Stimulated activated CD4-positive, alpha-beta T cell treated with anti-CD3 and anti-CD28 coated beads, Interleukin-4, amount 100 ng/mL, for 24 hours (primary cell): Measurements from ENCODE around the gene IFI27.
"Not testable (repeated sequence)": the region's sequence is repeated elsewhere in the genome, so short reads cannot be mapped to it uniquely, and the experiment has no call there.

Experiments used
- DNase-seq: peaks from one replicate; pipeline ENCODE4 v3.0.0-alpha.2; 2020

IFI27 gene

DNA sequence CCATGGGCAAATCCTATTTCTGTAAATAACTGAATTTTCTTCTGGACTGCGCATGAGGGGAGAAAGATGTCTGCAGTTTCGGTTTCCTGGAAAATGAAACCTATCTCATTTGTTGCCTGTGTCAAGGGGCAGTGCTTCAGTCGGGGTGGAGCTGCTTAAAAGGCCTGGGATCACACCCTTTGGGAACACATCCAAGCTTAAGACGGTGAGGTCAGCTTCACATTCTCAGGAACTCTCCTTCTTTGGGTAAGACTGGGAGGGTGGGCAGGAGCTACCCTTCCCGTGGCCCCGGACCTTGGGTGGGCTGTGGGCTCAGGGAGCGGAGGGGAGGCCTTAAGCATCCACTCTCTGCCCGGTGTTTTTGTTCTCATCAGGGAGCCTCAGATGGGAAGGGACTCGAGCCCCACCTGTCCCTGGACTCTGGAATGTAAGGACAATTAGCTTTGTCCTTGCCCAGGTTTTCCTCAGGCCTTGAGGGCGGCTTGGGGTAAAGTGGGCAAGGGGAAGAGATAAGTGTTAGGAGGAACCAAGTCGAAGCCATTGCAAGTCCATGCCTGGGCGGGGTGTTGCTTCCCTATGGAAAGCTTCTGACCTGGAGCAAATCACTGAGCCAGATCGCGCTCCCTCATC, at the start of gene IFI27:
IFI27 (plus strand) TSS at position 185 of the 630 bp plus-strand sequence.
- DNase-seq, result no peak

DNA sequence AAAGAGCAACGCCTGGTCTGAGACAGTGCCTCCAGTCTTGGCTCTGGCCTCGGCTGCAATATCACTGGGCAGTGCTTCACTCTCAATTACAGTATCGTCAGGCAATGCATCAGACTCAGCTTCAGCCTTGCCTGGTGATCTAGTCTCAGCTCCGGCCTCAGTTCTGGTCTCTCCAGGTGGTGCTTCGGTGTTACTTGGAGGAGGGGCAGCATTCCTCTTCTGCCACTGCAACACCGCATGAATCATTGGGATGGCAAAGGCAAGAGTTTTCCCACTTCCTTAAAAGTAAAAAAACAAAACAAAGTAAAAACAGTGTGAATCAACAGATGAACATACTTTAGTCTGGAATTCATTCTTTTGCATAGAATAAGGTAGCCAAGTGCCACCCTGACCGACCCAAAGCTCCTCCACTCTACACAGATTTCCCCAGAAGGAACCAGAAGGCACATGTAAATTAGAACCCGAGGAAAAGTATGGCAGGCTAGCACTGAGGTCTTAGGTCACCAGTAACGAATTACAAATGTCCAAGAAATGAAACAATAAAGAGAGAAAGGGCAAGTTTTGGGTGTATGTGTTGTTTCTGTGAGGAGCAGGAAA, 48.1 kb upstream of the IFI27 start:
- DNase-seq, result no peak

DNA sequence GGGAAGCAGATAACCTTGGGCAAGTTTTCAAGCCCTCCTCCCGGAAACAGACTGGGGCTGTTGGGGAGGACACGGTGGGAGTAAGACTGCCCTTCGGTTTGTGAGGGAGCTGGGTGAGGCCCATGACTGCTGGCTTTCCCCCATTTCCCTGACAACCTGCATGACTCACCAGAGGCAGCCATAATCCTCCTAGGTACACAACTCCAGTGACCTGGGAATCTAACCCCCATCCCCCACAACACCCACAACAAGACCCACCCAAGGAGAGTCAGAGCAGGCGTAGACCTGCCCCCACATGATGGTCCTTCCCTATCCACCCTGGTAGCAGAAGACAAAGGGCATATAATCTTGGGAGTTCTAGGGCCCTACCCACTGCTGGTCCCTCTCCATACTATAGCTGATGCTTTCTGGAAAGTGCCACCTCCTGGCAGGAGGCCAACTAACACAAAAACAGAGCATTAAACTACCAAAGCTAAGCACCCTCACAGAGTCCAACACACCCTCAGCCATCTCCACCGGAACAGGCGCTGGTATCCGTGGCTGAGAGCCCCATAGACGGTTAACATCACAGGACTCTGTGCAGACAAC, 44.4 kb upstream of the IFI27 start:
- DNase-seq, result no peak

DNA sequence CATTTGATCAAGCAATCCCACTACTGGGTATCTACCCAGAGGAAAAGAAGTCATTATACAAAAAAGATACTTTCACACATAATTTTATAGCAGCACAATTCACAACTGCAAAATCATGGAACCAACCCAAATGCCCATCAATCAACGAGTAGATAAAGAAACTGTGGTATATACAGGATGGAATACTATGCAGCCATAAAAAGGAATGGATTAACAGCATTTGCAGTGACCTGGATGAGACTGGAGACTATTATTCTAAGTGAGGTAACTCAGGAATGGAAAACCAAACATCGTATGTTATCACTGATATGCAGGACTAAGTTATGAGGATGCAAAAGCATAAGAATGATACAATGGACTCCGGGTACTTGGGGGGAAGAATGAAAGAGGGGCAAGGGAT, 38.5 kb upstream of the IFI27 start:
- not testable (repeated sequence) for DNase-seq

DNA sequence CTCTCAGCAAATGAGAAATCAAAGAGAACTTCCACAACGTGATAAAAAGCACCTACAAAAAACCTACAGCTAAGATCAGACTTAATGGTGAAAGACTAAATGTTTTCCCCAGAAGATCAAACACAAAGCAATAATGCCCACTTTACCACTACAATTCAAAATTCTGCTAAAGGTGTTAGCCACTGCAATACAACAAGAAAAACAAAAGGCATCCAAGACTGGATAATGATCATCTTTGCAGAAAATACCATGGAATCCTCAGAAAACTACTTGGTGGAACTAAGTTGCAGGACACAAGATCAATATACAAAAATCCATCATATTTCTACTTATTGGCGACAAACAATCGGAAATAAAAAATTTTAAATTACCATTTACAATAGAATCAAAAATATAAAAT, 36.0 kb upstream of the IFI27 start:
- no peak for DNase-seq

DNA sequence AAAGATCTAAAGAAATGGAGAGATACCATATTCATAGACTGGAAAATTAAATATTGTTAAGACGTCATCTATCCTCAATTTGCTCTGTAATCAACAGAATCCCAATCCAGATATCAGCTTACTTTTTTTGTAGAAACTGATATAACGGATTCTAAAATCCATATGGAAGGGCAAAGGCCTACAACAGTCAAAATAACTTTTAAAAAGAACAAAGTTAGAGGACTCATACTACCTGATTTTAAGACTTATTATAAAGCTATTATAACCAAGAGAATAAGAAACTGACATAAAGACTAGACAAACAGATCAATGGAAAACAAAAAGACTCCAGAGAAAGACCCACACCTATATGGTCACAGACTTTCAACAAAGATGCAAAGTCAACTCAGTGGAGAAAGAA, 35.5 kb upstream of the IFI27 start:
- DNase-seq, result no peak

DNA sequence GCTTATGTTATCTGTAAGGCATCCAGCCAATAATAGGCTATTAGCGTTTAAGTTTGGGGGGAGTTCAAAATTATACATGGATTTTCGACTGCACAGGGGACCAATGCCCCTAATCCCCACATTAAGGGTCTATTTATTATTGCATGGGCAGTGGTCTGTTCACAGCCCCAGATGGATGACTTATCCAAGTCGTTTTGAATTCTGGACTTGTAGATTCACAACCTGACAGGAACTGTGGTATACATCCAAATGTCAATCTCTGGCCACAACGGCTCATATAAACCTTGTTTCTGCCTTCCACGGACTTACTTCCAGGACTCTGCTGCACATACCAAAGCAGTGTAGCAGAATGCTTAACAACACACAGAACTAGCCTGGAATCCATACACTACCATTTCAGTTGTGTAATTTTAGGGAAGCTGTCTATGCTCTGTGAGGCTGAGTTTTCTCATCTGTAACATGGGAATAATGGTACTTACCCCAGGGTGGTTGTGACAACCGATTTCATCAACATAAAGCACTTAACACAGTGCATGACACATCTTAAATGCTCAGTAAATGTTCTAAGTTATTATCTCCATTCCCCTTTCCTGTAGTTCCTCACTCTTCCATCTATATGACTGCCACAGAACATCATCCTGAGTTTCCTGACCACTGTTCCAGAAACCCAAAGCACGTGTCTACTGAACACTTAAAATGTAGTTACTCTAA, 33.3 kb upstream of the IFI27 start:
- no peak for DNase-seq

DNA sequence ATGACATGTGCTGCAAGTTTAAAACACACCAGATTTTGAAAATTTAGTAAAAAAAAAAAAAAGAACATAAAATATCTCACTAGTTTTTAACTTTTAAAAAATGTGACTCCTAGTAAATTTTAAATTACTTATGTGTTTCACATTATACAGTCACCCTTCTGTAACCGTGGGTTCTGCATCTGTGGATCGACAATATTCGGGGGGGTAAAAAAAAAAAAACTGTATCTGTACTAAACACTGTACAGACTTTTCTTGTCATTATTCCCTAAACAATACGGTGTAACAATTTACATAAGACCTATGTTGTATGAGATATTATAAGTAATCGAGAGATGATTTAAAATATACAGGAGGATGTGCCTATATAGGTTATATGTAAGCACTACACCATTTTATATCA, 32.7 kb upstream of the IFI27 start:
- DNase-seq, result no peak

DNA sequence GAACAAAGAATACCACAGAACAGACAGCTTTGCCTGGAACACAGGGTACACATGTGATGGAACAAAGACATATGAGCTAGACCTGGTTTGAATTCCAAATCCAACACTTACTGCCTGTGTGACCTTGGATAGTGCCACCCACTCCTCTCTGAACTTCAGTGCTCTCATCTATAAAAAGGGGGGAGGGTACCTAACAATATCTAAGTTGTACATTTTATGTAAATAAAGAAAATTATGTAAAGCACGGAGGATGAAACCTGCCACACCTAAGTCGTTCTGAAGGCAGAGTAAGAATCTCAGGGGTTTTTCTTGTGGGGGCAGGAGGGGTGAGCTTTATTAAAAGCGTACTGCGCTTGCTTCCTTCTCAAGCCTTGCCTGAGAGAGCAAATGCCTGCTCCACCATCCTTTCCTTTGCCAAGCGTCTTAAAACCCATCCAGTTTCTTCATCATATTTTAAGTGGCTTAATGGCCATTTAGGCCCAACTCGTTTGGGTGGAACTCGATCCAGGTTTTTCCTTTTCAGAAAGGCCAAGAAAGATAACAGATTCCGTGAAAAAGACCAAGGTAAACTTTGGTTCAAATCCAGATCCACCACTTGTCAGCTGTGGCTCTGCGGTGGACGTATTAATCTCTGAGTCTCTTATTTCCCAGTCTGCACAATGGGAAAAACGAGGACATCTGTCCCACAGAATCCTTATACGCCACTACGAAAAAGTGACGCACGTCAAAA, 30.5 kb upstream of the IFI27 start:
- DNase-seq, result no peak

DNA sequence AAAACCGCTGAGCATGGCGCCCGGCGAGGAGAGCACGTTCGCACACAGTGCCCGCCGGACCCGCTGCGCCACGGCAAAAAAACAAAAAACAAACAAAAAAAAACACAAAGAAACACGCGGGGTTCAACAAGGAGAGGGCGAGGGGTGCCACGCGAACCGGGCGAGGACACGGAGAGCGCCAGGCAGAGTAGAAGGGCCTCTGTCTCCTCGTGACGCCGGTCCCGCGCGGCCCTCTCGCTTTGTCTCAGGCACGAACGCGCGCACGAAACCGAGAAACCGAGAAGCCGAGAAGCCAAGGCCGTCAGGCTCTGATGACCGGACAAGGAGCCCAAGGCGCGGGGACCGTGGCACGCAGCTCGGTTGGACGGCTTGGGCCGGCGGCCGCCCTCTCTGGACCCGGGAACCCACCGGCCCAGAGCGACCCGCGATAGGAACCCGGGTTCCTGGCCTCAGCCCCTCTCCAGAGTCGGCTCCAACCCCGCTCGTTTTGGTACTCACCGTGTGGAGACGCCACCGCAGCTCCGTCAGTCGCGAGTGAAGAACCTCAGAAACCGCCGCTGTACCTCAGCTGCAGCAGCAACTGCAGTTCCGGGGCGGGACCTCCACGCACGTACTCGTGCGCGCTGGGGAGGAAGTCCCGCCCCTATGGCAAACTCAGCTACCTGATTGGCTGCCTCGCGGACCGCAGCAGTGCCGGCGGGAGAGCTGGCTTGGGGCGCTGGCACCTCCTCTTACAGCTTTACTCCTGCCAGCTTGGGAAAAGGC, 29.7 kb upstream of the IFI27 start, which contains the start of the genes DDX24 and IFI27L1:
DDX24 (minus strand) TSS at position 582 of the 765 bp plus-strand sequence. CDS start 1,460 bp downstream, outside the sequence.
IFI27L1 (plus strand) TSS at position 690 of the 765 bp plus-strand sequence. CDS start 15,628 bp downstream, outside the sequence.
- peak; percentile 97 for DNase-seq

DNA sequence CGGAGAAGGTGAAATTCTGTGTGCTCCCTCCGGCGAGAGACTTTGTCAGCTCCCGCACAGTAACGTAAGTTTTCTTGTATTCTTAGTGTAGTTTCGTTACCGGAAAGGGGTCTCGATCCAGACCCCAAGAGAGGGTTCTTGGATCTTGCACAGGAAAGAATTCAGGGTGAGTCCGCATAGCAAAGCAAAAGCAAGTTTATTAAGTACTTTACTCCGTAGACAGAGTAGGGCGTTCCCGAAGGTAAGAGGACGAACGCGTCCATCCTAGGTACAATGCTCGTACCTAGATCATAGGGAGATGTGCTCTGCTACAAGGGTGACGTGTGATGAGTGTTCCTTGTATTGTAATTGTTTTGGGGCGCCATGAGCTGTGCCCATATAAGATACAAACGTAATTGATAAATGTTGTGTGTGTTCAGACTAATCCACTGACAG, 29.1 kb upstream of the IFI27 start:
- no peak for DNase-seq

DNA sequence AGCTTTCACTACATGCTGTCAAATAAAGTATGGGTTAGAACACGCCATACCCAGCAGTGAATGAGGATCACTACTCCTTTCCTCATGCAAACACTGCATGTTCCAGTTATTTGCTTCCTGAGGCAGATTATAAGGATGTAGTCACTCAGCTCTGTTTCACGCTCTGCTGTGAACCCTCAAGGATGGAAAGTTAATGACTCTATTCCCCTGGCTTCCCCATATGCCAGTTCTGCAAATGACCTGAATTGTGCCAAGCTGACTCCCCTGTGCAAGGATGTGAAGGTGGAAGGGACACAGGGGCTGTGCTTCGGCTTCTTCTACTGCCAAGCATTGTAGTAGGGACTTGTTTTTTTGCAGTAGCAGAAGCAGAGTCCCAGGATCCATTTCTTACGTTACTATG, 22.6 kb upstream of the IFI27 start:
- no peak for DNase-seq

DNA sequence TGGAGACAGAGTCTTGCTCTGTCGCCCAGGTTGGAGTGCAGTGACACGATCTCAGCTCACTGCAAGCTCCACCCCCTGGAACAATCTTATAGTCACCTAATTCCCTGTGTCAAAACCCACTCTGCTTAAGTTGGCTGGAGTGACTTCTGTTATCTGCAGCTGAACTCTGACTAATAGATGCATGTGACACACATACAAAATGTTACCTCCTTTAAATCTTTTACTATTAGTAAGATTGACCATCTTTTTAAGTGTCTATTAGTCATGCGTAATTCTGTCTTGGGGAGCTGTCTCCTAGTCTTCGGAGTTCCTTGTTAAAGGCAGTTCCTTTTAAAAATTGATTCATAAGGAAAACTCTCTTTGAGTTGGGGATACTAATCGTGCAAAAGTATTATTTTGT, 22.0 kb upstream of the IFI27 start:
- no peak for DNase-seq

DNA sequence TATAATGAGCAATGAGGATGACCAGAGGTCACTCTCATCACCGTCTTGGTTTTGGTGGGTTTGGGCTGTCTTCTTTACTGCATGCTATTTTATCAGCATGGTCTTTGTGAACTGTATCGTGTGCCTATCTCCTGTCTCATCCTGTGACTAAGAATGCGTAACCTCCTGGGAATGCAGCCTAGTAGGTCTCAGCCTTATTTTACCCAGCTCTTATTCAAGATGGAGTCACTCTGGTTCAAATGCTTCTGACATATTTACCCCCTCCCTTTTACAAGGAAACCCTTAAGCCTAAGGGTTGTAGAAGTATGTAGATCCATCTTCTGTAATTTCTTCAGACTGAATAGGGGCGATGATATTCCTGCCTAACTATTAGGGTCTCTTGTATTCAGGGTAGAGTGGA, 21.1 kb upstream of the IFI27 start:
- no peak for DNase-seq

DNA sequence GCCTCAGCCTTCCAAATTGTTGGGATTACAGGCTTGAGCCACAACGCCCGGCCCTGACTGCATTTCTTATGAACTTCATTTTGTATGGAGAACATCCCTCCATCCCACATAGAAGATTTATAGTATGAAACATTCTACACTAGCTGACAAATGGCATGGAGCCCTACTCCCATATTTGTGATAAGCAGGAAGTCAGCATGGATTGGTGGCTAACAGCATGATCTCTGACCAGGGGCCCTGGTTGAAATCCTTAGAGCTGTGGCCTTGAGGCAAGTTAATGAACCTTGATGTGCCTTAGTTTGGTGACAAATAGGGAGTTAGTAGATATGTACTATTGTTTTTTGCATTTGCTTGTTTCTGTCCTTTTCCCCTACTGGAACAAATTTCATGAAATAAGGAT, 17.1 kb upstream of the IFI27 start:
- DNase-seq, result no peak

DNA sequence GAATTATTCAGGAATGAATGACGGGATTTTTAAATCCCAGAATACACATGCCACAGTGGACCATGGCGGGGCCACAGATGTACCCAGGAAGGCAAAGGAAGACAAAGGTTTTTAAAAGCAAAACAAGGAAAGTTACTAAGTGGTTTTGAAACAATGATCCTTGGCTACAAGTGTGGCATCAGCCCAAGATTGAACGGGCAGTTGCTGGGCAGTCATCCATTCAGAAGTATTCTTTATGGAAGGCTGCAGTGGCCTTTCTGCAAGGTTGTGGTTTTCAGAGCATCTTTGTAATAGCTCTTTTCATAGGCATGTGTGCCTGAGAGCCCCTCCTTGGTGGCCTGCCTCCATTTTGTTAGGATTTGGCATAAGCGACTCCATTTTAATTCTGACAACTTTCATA, 13.4 kb upstream of the IFI27 start:
- no peak for DNase-seq

DNA sequence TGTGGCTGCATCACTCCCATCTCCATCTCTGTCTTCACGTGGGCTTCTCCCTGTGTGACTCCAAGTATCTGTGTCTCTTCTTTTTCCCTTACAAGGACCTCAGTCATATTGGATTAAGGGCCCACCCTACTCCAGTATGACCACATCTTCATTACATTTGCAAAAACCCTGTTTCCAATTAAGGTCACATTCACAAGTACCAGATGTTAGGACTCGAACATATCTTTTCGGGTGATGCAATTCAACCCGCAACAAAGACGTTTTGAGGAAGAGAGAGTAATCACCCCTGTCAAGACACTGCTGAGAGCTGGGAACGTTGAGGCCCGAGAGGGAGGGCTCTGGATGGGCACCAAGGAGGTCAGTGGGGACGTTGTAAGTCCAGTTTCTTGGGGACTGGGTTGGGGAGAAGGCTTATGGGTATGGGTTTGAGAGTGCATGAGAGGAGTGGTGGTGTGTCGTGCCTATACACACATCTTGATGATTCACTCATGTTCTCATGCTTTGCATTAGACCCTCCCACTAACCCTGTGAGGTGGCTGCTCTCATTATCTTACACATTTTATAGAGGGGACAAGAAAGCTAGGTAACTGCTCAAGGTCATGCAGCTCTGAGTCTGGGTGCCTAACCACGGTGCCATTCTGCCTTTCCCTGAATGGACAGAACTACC, 12.1 kb upstream of the IFI27 start:
- no peak for DNase-seq

DNA sequence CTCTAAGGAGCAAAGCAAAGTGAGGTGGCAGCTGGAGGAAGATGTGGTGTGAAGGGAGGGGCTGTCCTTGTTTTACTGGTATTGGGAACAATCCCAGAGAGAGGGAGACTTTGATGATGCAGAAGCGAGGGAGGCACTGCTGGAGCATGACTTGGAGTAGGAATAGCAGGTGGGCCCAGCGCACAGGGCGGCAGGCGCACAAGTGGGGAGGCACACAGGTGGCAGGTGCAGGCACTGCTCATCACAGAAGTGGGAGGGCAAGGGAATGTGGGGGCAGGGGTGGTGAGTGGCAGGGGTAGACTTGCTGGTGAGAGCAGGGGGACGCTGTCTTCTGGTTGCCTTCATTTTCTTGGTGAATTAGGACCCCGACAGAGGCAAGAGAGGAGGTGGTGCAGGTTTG, 11.5 kb upstream of the IFI27 start:
- no peak for DNase-seq

DNA sequence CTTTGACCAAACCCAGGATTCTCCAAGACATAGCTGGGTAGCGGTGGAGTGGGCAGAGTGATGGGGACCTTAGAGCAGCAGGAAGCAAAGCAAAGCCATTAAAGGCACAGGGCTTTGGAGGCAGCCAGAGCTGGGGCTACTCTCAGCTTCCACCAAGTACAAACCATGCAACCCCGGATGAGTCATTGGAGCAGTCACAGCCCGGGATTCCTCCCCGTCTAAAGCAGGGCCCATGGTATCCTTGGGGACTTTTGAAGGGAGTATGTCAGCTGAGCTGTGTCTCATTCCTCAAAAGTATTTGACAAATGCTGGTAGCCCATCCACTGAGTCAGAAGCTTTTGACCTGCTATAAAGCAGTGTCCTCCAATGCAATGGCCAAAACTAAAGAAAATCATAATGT, 9.7 kb upstream of the IFI27 start:
- no peak for DNase-seq

DNA sequence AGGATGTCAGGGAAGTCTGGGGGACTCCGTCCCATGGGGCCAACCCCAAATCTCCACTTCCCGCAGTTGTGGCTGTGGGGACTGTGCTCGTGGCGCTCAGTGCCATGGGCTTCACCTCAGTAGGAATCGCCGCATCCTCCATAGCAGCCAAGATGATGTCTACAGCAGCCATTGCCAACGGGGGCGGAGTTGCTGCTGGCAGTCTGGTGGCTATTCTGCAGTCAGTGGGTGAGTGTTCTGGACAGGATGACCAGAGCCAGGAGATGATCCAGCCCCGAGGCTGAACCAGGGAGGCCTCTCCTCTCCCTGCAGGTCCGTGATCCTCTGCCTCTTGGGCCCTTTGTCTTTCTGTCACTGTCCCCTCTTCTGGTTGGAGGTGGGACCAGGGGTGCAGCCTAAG, 8.8 kb upstream of the IFI27 start:
- DNase-seq, result no peak

DNA sequence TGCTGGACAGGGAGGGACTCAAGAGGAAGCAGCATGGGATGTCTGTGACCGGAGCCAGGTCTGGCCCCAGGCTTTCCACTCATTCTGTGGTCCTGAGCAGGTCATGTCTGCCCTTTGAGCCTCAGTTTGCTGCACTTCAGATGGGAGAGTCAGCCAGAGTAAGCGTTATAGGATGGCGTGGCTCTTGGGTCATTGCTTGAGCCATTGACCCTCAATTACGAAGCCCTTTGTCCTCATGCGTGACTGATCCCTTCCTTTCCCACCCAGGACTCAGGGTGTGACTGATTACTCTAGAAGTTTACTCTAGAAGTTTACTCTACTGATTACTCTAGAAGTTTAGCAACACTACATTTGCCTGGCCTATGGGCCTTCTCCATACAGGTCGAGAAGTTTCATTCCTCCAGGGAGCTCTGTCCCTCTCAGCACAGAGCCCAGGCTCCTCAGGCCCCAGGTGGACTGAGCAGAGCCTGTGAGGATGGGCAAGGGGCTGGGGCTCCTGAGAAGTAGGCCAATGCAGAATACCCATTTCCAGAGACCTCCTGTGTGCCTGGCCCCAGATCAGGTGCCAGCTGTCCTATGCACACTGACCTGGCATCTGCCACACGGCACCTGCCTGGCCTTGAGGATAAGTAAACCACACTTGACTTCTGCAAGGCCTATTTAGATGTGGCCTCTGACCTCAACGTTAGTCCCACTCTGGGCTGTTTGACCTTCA, 7.6 kb upstream of the IFI27 start:
- DNase-seq, result no peak
